Panc1 (cell line): ENCODE data around the gene DYNC1H1. TPM values are rescaled to one million over a fixed set of nuclear protein-coding genes. Genes with fewer than 3 reads are reported as not detected.

Experiments
- ATAC-seq: fragments of 200-7000 bp; cut with Tn5 transposase; 2 replicates; pipeline ENCODE4 v1.9.1; 2020; ENCODE audit warnings: mild to moderate bottlenecking, moderate library complexity
- BruUV-seq: library from RNA; stranded (reverse); fragments of 400-500 nt; replicated peaks from 2 replicates; lab custom pipeline; 2021; lab: Mats Ljungman, UMichigan
- CTCF ChIA-PET: fragments of 300-600 bp; sonication (Branson Sonifier 250); formaldehyde crosslinking; loops from one replicate; lab custom pipeline; 2022; ENCODE audit warnings: antibody characterized with exemption; lab: Charles Lee
- POLR2A ChIA-PET: fragments of 300-600 bp; sonication (Branson Sonifier 250); formaldehyde crosslinking; loops from one replicate; lab custom pipeline; 2022; ENCODE audit warnings: antibody characterized with exemption; lab: Charles Lee
- DNase-seq: peaks from one replicate; pipeline ENCODE4 v3.0.0-alpha.2; 2010; ENCODE audit warnings: low read depth, low spot score
- H3K27ac ChIP-seq: 2 replicates; pipeline ENCODE4 v1.5.1; 2011; ENCODE audit warnings: mild to moderate bottlenecking, low read length, inconsistent platforms
- H3K27me3 ChIP-seq: fragments of 200-500 bp; sonication (Bioruptor generic); 2 replicates; pipeline ENCODE4 v1.6.0; 2014; ENCODE audit warnings: low read length, inconsistent platforms; ENCODE audit not compliant: control insufficient read depth, insufficient read depth
- H3K36me3 ChIP-seq: fragments of 200-500 bp; sonication (Bioruptor generic); 2 replicates; pipeline ENCODE4 v1.5.1; 2014; ENCODE audit warnings: inconsistent platforms, mild to moderate bottlenecking, low read length, moderate library complexity; ENCODE audit not compliant: control insufficient read depth, insufficient read depth
- H3K4me1 ChIP-seq: 2 replicates; pipeline ENCODE4 v1.5.1; 2011; ENCODE audit warnings: inconsistent platforms, mild to moderate bottlenecking, low read length, moderate library complexity; ENCODE audit not compliant: control insufficient read depth, insufficient read depth
- H3K4me3 ChIP-seq, 2 experiments: 2 replicates each; pipeline ENCODE4 v1.5.1; 2011 to 2012; ENCODE audit warnings: low read depth in 2 of 2, low read length in 2 of 2, mild to moderate bottlenecking in 2 of 2, inconsistent platforms in 1 of 2, moderate library complexity in 1 of 2
- H3K9me3 ChIP-seq: fragments of 200-500 bp; sonication (Bioruptor generic); 2 replicates; pipeline ENCODE4 v1.5.1; 2014; ENCODE audit warnings: low read depth, mild to moderate bottlenecking, inconsistent platforms, low read length, moderate library complexity; ENCODE audit not compliant: control insufficient read depth, insufficient read depth
- POLR2AphosphoS5 ChIP-seq: IDR thresholded peaks from 2 replicates; pipeline ENCODE4 v1.6.1; 2012; ENCODE audit warnings: mild to moderate bottlenecking, low read depth, low read length, moderate library complexity
- SIN3A ChIP-seq: IDR thresholded peaks from 2 replicates; pipeline ENCODE4 v1.6.1; 2012; ENCODE audit warnings: low read depth, mild to moderate bottlenecking, low read length, moderate library complexity, borderline replicate concordance; ENCODE audit not compliant: insufficient read depth
- TCF7L2 ChIP-seq: IDR thresholded peaks from 2 replicates; pipeline ENCODE4 v1.6.1; 2011; ENCODE audit warnings: mild to moderate bottlenecking, low read depth, low read length, inconsistent platforms
- in situ Hi-C: cut with HindIII; loops from 2 replicates; pipeline ENCODE4 v1.10.0; 2016; ENCODE audit warnings: low sequenced_read_pairs, low pct_unique_long_range_greater_than_20kb
- intact Hi-C: fragments of 100-400 bp; cut with micrococcal nuclease; formaldehyde crosslinking; loops from one replicate; pipeline ENCODE4 v1.10.0; 2022; ENCODE audit not compliant: unreplicated experiment
- total RNA-seq: library from RNA; stranded (reverse); gene quantifications from one replicate; pipeline ENCODE4 v1.2.1, GENCODE V29; 2021; ENCODE audit not compliant: unreplicated experiment
- TF ChIP-seq, protein P1 (sequence below): fragments of 450-650 bp; IDR thresholded peaks from 2 replicates; pipeline ENCODE4 v1.5.1; 2017; ENCODE audit warnings: mild to moderate bottlenecking
- TF ChIP-seq, protein P2 (sequence below), 2 experiments: IDR thresholded peaks; 2 replicates each; pipeline ENCODE4 v1.6.1; 2011 to 2012; ENCODE audit warnings: low read depth in 2 of 2, control low read depth in 1 of 2, low read length in 1 of 2, mild to moderate bottlenecking in 1 of 2, moderate library complexity in 1 of 2; ENCODE audit not compliant: insufficient read depth in 1 of 2

The DYNC1H1 gene
- total RNA-seq, 1 experiment from 2014 or later, result 382 TPM

DNA sequence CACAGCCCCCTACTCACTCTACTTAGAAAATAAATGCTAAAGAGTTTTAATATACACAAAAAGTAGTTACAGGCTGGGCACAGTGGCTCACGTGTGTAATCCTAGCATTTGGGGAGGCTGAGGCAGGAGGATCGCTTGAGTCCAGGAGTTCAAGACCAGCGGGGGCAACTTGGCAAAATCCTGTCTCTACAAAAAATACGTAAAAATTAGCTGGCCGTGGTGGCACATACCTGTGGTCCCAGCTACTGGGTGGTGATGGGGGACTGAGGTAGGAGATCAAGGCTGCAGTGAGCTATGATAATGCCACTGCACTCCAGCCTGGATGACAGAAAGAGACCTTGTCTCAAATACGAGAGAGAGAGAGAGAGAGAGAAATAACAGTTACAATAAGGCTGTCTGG is 9.9 kb upstream of the DYNC1H1 start:
- no peaks in the 10 kb centered on the region for H3K4me1 ChIP-seq
- in situ Hi-C loops, result no loop called here
- H3K27me3 ChIP-seq, result no peaks in the 10 kb centered on the region
- TF ChIP-seq, protein P1, sequence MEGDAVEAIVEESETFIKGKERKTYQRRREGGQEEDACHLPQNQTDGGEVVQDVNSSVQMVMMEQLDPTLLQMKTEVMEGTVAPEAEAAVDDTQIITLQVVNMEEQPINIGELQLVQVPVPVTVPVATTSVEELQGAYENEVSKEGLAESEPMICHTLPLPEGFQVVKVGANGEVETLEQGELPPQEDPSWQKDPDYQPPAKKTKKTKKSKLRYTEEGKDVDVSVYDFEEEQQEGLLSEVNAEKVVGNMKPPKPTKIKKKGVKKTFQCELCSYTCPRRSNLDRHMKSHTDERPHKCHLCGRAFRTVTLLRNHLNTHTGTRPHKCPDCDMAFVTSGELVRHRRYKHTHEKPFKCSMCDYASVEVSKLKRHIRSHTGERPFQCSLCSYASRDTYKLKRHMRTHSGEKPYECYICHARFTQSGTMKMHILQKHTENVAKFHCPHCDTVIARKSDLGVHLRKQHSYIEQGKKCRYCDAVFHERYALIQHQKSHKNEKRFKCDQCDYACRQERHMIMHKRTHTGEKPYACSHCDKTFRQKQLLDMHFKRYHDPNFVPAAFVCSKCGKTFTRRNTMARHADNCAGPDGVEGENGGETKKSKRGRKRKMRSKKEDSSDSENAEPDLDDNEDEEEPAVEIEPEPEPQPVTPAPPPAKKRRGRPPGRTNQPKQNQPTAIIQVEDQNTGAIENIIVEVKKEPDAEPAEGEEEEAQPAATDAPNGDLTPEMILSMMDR, result no peak
- H3K9me3 ChIP-seq, result no peaks in the 10 kb centered on the region
- H3K36me3 ChIP-seq, result no peaks in the 10 kb centered on the region
- no peak for DNase-seq
- POLR2A ChIA-PET, result no interaction called here
- H3K27ac ChIP-seq, result no peak overlapping the region
- intact Hi-C loops, result no loop called here
- CTCF ChIA-PET, result no interaction called here
- BruUV-seq, result no TSS peak
- H3K4me3 ChIP-seq, result no peak overlapping the region
- no peak for ATAC-seq

DNA sequence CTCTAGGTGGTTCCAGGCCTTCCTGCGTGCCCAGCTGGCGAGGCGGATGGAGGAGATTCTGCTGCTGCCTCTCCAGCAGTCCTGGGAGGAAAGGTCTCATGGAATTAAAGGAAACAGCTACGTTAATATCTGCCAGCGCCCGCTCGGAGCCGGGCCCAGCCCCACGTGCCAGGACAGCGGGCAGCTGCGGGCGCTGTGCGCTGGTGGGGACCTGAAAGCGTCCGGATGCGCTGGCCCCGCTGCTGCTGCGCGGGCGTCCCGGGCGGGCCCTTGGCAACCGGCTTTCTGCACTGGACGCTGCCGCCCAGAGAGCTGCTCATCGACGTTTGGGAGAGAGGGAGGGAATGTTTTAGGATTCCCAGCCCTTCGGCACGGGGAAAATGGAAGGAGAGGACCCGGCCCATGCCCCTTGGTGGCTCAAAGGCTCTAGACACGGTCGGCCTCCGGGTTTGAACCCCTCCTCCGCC is 8.6 kb upstream of the DYNC1H1 start:
- intact Hi-C loops (no loop called here), in situ Hi-C loops (no loop called here)
- Histone ChIP-seq H3K9me3 (no peaks in the 10 kb centered on the region), H3K4me3 (no peak overlapping the region), H3K4me1 (no peaks in the 10 kb centered on the region), H3K36me3 (no peaks in the 10 kb centered on the region), H3K27me3 (no peaks in the 10 kb centered on the region), H3K27ac (no peak overlapping the region)
- POLR2A ChIA-PET, result interaction anchor here (0.5 kb wide), 1 partner anchor 21 kb away, joined by 3 read pairs; no protein-coding TSS in a partner anchor
- BruUV-seq, result no TSS peak
- DNase-seq, result no peak
- TF ChIP-seq, protein P2, sequence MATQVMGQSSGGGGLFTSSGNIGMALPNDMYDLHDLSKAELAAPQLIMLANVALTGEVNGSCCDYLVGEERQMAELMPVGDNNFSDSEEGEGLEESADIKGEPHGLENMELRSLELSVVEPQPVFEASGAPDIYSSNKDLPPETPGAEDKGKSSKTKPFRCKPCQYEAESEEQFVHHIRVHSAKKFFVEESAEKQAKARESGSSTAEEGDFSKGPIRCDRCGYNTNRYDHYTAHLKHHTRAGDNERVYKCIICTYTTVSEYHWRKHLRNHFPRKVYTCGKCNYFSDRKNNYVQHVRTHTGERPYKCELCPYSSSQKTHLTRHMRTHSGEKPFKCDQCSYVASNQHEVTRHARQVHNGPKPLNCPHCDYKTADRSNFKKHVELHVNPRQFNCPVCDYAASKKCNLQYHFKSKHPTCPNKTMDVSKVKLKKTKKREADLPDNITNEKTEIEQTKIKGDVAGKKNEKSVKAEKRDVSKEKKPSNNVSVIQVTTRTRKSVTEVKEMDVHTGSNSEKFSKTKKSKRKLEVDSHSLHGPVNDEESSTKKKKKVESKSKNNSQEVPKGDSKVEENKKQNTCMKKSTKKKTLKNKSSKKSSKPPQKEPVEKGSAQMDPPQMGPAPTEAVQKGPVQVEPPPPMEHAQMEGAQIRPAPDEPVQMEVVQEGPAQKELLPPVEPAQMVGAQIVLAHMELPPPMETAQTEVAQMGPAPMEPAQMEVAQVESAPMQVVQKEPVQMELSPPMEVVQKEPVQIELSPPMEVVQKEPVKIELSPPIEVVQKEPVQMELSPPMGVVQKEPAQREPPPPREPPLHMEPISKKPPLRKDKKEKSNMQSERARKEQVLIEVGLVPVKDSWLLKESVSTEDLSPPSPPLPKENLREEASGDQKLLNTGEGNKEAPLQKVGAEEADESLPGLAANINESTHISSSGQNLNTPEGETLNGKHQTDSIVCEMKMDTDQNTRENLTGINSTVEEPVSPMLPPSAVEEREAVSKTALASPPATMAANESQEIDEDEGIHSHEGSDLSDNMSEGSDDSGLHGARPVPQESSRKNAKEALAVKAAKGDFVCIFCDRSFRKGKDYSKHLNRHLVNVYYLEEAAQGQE (IDR thresholded peaks at IDR 0.05; ENCODE audit: insufficient read depth in 1 of 2, low read depth in 2 of 2, low read length in 1 of 2), result no peak
- TF ChIP-seq TCF7L2 (no peak), POLR2AphosphoS5 (no peak), SIN3A (no peak)
- TF ChIP-seq, protein P1, result no peak
- CTCF ChIA-PET, result interaction anchor here (0.9 kb wide), 1 partner anchor 185 kb away, joined by 3 read pairs; no protein-coding TSS in a partner anchor
- ATAC-seq, result no peak
